Fibroblast of lung (primary cell): ENCODE results near the gene SAXO1.

Experiments used
- CTCF ChIP-seq, 2 donors: IDR thresholded peaks in 1 of 2; conservative IDR thresholded peaks in 1 of 2; 1 replicate in 1 of 2; 2 replicates in 1 of 2; pipeline ENCODE4 v1.5.1; 2011 to 2012; ENCODE audit warnings: low read length in 2 of 2, control low read depth in 1 of 2, inconsistent platforms in 1 of 2, low read depth in 1 of 2, mild to moderate bottlenecking in 1 of 2
- EZH2 ChIP-seq: IDR thresholded peaks from 2 replicates; pipeline ENCODE4 v1.5.1; 2012; ENCODE audit warnings: low read length, control low read depth, mild to moderate bottlenecking; ENCODE audit errors: missing control alignments

- TF ChIP-seq CTCF (conservative IDR thresholded peaks at IDR 0.05 in 1 of 2, IDR thresholded peaks at IDR 0.05 in 1 of 2; ENCODE audit: low read depth in 1 of 2, low read length in 2 of 2) (no peak), EZH2 (no peak)
Measured at GRCh38 chr9:18976709-18977531, 56.1 kb downstream of the SAXO1 start.
